M059J (cell line): ENCODE results near the gene CEP120. TPM values are rescaled to one million over a fixed set of nuclear protein-coding genes. Genes with fewer than 3 reads are reported as not detected.
"Not testable (repeated sequence)": the region's sequence is repeated elsewhere in the genome, so short reads cannot be mapped to it uniquely, and the experiment has no call there.

Source experiments
- DNase-seq: peaks from one replicate; pipeline ENCODE4 v3.0.0-alpha.2; 2012; ENCODE audit warnings: low read depth
- total RNA-seq: library from RNA; depleted of rRNA; stranded (reverse); fragments of >200 nt; shearing (Covaris generic); gene quantifications from 2 replicates; pipeline ENCODE4 v1.2.3, GENCODE V29; 2014

Gene CEP120
- total RNA-seq, 1 experiment from 2014 or later = 15.3 TPM

DNA sequence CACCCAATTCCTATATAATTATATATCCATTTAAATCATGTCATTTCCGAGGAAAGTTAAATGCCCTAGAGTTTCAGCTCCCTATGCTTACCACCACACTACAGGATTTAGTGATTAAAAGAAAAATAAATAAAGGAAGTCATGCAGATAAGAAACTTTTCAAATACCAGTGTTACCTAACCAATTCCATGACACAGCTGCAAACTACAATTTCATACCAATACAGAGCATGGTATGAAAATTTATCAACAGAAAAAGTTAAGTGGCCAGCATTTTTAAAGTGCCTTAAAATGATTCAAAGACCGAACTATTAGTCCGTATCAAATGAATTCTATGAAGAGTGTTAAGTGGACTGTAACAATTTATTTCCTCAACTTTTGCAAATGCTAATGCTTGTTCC, 35.9 kb downstream of the CEP120 start:
- DNase-seq = no peak

DNA sequence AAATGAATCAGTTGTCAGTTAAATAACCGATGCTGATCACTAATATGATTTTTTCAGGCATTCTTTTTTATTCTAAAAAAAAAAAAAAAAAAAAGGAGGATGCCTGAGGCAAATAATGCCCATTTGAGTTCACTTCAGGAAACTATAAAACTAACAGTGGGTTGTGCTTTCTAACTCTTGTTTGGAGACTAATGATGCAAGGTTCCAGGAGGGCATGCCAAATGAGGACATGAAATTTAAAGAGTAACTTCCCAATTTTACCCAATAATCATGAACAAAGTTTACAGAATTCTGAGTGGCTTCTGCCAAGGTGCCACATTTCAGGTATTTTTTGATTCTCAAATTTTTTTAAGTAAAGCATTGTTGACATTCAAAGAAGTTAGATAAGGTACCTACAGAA, 41.0 kb downstream of the CEP120 start:
- no peak for DNase-seq

DNA sequence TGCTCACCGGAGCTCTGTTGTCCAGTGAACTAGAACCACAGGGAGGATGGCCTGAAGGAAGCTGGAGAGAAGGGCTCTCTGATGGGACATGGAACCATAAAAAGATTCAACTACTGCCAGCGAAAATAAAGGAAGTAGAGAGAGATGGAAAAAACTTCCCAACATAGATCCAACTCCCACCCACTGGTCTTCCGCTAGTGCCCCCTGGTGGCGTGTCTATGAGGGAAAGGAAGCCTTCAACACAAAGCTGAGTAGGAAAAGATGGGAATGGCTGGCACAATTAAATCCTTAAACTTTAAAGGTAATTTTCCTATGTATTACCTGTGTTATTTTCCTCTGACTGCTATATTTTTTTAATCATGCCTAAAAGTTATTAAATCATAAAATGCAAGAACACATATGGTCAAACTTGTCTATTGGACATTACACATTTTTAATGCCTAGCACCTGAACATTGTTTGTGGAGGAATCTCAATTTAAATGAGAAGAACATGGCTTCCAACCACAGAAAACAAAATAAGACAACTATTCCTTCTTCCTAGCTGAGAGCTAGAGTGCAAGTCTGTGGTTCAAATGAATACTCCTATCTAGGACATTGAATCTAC, 51.5 kb downstream of the CEP120 start:
- peak; percentile 11 for DNase-seq

DNA sequence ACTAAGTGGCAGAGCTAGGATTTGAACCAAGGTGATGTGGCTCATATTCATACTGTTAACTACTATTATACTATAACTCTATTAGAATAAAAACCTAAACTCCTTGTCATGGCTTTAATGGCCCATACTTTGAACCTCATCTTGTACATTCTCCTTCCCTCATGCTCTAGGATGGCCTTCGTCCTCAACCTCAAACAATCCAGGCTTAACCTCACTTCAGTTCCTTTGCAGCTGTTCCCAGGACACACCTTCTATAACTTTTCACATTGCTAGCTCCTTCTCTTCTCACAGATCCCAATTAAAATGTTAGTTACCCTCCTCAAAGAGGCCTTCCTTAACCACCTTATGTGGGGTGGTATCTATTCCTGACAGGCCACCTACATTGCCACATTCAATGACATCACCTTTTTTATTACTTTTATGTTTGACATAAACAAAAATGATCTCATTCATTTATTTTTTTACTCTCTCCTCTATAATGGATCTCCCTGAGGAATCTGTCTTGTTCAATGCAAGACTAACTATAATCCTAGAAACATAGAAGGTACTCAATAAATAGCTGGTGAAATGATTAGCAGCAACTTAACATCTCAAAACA, 53.7 kb downstream of the CEP120 start:
- DNase-seq = no peak

DNA sequence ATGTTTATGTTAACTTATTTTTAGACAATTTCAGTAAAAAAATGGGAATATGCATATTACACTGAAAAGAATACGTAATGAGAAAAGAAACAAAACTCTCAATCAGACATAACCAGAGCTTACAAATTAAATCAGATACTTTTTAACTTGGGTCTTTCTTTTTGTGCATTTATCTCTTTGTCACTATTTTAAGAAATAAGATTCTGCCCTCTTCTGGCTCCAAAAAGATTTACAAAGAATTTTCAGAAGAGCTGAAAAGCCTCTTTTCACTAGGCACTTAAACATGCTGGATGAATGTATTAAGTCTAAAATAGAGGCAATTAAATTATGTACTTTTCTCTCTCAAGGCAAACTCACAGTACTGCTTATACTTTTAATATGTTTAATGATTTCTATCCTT, 55.5 kb downstream of the CEP120 start:
- peak; percentile 6 for DNase-seq

DNA sequence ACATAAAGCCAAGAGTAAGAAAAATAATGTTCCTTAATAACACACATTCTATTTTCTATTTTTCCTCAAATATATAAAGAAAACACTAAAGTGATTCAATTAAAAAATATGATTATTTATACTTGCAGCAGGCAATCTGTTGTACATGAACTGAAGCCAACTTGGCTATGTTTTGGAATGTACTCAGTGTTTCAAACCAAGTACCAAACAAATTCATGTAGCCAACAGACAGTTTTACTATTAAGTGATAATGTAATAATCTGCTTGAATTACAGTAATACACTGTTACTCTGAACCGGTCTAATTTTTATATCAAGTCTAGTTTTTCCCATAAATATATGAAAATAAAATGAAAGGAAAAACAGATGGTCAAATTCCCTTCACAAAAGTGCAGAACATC, 58.0 kb downstream of the CEP120 start:
- DNase-seq = no peak

DNA sequence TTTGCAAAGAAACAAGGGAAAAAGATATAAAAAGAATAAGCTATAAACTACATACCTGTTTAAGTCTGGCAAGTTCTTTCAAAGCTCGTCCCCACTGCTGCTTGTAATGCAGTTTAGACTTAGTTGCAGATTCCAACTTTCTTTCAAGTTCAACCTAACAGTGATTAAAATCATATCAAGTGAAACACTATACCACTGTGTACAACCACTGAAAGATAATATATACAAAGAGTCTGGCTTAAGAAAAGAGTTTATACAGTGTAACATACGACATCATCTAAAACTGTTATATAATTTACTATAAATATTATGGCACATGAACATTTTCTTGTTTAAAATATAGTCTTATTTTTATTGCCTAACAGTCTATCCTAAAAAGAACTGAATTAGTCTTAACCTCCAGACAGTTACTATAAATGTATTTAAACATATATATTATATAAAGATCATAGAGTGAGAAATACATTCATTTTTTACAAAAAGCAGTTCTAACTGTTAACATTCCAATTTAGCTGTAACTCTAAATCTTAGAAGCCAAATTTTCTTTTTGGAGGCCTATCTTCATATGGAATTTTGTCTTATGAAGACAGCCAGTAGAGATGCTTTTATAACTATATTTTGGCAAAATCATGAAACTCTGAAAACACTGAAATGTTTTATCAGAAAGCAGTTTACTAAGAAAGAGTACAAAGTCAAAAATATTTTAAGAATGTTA, 58.6 kb downstream of the CEP120 start:
- no peak for DNase-seq

DNA sequence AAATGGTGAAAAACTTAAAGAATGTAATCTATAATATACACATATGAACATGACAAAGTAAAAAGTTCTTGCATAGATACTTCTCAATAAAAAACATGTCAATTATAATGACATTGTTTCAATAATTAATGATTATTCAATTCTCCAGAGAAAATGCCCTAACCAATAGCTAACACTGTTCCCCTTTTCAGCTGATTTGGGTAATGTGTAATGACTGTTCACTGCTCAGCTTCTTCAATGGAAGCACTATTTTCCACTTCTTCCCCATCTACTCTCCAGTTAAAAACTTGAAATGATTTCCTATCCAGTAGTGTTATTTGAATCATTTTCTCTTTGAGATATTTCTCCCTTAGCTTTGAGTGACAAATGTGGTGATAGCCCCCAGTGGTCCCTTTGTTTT, 62.3 kb downstream of the CEP120 start:
- no peak for DNase-seq

DNA sequence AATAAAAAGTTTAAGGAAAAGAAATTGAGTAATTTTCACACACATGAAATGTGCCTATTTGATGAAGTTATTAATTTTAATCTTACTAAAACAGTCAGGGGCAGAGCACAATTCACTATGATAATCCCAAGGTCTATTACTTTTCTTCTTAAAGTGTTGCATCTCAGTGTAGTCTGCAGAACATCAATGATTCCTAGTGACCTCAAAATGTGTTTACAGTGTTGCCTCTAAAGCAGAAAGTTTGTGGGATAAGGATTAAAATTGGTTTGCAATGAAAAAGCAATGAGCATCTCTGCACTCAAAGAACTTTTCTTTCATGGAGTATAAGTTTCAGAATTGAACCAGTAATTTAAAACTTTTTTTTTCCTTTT, 63.0 kb downstream of the CEP120 start:
- no peak for DNase-seq

DNA sequence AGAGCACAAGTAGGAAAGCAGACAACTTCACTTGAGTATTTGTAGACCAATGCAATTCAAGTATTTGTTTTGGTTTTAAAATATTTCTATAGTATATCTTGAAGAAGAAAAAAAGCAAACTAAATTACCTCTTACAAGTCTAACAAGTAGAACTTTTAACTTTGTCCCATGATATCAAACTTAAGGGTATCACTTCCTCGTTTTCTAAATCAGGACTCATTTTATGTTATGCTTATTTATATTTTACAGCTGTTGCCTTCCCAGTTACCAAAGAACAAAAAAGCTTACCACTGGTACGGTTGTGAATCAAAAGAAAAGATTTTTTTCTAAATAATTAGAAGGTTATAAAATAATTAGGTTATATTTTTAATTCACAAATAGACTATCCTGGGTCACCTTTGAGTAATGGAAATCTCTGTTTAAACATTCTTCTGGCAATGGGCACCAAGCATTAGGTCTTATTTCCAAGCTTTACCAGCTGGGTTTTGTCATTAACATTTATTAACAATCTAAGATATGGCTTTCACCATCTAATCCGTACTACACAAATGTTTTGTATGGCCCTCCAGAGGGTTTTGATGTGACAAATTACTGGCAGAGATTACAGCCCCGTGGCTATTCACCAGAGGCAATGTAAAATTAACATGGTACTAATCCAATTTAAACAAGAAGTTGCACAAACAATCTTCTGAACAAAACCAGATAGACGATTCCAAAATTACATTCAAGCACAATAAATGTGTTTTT, 63.6 kb downstream of the CEP120 start:
- no peak for DNase-seq

DNA sequence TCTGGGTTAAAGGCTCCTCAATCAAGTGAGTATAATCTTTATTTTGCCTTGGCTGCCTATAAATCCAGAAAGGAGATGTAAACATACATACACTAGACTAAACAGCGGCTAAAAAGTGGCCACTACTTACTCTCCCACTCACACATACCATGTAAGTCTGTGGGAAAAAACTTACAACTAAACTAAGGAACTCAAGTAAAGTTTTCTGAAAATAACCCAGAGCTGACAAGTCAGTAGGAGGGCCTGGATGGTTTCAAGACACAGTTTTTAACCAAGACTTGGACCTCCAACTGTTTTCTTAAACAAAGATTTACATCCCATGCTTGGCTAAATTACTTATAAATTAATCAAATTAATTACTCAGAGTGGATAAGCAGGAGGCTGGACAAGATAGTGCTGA, 64.5 kb downstream of the CEP120 start:
- no peak for DNase-seq

DNA sequence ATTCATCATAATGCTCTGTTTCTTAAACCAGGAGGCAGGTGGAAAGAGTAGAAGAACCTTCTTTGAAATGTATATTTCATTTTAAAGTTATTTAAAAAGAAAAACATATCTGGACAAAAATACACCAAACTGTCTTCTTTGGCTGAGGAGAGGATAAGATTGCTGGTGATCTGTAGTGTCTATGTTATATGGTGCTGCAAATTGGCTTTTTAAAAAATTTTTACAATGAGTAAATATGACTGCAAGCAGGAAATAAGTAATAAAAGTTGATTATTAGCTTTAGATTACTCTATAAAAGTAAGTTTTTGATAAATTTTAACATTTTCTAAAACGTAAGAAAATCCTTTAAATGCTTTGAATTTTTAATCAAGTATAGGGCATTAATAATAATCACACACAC, 64.9 kb downstream of the CEP120 start:
- no peak for DNase-seq

DNA sequence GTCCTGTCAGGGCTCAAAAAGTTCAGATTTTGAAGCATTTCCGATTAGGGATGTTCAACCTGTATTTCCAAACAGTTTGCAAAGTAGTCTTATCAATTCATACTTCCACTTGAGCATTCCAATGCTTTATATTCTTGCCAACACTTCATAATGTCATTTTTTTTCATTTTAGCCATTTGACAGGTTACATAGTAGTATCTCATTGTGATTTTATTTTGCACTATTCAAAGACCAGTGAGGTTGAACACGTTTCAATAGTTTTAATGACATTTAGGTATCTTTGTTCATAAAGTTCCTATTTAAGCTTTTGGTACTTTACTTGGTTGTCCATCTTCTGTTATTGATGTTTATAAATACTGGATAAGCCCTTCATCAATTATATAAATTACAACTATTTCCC, 71.4 kb downstream of the CEP120 start:
- DNase-seq = no peak

DNA sequence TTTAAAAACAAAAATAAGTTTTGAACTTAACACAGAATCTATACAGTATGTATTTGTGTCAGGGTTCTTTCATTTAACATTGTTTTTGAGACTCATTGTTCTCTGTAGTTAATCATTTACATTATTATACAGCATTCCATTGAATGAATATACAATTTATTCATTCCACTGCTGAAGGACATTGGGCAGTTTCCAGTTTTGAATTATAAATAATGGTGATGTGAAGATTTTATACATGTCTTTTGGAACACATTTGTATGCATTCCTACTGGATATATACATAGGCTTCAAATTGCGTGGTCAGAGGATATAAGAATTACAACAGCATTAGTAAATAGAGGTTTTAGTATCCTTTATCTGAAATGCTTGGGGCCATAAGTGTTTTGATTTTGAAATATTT, 72.0 kb downstream of the CEP120 start:
- no peak for DNase-seq

DNA sequence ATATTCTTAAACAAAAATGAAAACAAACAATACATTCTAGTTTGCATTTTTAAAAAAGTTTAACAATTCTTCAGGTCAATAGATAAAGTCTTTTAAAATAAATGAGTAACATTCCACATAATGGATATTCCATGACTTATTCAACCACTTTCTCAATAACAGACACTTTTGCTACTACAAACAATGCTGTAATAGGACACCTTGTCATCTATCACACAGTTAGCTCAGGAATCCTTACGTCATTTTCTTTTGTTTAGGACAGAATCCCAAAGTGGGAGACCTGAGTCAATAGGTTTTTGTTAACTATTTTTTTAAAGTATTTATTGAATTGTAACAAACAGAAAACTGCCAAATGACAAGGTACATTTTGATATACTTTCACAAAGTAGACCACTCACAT, 72.5 kb downstream of the CEP120 start:
- peak; percentile 1 for DNase-seq

DNA sequence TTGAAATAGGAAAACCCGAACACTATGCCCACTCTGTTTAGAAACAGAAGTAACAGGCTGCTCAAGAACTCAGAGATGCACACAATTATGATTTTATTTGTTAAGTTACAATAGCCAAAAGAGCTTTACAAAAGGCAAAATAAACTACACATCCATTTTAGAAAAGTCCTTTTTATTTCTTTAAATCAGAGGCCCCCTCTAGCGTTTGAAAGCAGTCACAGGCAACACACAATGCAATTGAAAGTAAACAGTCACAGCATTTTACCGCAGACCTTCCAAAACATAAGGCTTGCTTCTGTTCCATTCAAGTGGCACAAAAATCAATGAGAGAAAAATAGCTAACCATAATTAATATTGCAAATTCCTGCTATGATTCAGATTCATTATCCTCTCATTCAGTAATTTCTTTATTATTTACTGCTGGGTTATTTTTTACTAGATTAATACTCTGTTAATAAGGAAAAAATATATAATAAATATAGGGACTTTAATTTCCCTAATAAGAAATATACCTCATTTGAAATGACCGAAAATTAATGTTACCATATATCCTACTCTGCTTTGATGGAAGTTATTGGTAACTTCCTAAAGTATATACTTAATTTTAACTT, 78.3 kb downstream of the CEP120 start:
- peak; percentile 22 for DNase-seq

DNA sequence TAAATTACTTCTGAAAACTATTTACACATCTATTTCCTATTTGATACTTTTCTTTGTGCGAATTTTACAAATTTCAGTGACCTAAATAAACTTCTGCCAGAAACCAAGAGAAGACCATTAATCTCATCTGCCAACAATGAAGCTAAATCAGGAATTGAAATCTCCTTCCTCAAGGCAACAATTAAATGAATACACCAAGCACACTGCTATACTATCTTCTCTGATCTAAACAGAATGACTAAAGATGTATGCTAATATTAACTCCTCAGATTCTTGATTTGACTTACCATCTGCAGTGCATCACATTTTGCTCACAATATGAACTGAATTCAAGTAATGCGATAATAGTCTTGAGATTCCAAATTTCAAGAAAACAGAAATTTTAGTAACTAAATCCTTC, 82.3 kb downstream of the CEP120 start:
- DNase-seq = no peak

DNA sequence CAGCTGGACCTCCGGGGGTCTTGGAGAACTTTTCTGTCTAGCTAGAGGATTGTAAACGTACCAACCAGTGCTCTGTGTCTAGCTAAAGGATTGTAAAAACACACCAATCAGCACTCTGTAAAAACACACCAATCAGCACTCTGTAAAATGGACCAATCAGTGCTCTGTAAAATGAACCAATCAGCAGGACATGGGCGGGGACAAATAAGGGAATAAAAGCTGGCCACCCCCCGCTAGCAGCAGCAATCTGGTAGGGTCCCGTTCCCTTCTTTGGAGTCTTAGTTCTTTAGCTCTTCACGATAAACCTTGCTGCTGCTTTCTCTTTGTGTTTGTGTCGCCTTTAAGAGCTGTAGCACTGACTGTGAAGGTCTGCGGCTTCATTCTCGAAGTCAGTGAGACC, 114.8 kb downstream of the CEP120 start:
- DNase-seq = not testable (repeated sequence)

DNA sequence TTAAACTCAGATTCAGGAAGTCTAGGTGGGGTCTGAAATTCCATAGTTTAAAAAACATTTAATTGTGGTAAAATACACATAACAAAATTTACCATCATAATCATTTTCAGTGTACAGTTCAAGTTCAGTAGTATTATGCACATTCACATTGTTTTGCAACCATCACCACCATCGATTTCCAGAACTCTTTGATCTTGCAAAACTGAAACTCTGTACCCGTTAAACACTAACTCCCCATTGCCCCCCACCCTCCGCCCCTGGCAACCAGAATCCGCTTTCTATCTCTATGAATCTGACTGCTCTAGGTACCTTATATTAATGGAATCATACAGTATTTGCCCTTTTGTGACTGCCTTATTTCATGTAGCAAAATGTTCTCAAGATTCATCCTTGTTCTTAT, 117.5 kb downstream of the CEP120 start:
- no peak for DNase-seq

DNA sequence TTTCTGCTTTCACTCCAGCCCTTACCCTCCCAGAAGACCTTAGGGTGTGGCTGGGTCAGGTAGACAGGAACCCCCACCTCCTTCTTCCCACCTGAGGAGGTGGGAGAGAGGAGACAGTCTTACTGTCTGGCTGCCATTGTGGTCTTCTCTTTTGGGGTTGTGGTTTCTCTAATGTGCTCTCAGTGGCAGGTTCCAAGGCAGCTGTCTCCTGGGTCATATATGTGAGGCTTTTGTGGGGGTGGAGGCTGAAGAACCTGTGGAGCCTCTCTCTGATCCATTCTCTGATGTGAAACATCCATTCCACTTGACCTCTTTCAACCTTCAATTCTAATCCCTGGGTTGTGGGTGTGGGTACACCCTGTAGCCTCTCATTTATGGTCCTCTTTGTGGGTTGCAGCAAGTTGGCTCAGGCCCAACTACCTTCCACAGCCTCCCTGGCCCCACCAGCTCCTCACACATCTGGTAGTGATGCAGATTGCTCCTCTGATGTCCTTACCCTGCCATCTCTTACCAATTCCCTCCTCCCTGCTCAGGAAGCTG, 118.4 kb downstream of the CEP120 start:
- DNase-seq = no peak

DNA sequence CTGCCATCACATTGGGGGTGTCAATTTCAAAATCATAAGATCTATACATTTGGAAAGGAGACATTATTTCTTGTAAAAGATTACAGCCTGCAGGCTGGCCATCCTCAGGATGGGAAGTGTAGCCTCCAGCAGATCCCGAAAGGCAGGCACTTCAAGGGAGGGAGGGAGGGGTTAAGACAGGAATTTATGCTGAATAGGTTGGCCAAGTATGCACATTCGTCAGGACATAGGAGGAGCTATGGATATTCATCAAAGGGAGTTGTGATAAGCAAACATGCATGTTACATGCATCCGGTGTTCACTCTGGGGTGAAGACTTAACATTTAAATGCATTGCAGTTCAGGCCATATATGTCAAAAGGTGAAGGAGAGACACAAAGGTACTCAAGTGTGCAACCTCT, 119.4 kb downstream of the CEP120 start:
- no peak for DNase-seq

DNA sequence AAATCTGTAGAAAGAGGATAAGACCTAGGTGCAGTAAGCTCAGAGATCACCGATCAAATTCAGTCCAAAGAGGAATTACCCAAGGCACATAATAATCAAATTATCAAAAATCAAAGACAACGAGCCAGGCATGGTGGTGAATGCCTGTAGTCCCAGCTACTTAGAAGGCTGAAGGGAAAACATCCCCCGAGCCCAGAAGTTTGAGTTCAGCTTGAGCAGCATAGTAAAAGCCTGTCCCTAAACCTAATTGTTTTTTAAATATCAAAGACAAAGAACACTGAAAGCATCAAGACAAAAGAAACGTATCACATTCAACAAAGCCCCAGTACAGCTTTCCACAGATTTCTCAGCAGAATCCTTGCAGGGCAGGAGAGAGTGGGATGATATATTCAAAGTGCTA, 122.9 kb downstream of the CEP120 start:
- no peak for DNase-seq
